Activated CD8-positive, alpha-beta memory T cell treated with anti-CD3 and anti-CD28 coated beads for 24 hours (primary cell): Measurements from ENCODE around the gene TMEM131L.
A peak's percentile ranks its signal among the peaks of the same experiment; 100 is the strongest.
"Not testable (repeated sequence)": the region's sequence is repeated elsewhere in the genome, so short reads cannot be mapped to it uniquely, and the experiment has no call there.

Source experiments
- DNase-seq: peaks from one replicate; pipeline ENCODE4 v3.0.0-alpha.2; 2020

TMEM131L gene

DNA sequence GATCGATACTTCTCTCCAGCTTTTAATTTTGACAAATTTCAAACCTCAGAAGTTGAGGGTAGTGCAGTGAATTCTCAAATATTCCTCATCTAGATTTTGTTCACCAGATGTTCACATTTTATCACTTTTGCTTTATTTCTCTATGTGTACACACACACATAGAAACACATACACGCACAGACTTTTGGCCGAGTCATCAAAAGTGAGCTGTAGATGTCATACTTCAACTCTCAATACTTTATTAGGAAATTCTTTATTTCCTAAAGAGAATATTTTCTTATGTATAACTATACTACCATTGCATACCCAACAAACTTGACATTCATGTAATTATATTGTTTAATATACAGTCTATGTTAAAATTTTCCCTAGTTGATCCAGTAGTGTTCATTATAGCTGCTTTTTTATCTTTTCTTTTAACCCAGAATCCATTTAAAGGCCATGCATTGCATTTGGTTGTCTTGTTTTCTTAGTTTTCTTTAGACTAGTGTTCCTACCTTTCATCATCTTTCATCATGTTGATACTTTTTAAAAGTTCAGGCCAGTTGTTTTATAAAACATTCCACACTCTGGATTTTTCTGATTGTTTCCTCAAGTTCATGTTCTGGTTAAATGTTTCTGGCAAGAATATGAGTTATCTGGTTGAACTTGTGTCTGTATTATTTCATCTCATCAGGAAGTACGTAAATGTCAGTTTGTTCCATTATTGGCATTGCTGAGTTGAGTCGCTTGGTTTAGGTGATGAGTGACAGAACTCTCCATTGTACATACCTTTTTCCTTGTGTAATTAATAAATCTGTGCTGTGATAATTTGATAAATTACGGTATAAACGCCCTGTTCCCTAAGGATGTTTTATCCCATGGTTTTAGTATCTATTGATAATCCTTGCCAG, 123.8 kb downstream of the TMEM131L start:
- DNase-seq: no peak

GRCh38 chr4:153591441-153591840, 125.3 kb downstream of the TMEM131L start:
- no peak for DNase-seq

GRCh38 chr4:153592064-153592463, 125.9 kb downstream of the TMEM131L start:
- no peak for DNase-seq

DNA sequence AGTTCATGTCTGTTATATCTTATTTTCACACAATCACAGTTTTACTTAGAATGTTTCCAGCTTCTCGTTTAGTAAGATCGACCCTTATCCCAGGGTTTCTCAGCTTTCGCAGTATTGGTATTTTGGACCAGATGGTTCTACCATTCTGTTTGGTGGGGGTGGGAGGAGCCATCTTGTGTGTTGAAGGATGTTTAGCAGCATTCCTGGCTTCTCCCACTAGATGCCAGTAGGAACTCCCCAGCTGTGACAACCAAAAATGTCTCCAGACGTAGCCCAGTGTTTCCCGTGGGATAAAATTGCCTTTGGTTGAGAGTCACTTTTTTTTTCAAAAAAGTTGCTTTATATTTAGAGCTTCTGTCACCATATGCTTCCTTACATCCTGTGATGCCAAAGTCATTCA, 127.0 kb downstream of the TMEM131L start:
- no peak for DNase-seq

- DNase-seq: no peak
These were observed 128.1 kb downstream of the TMEM131L start for GRCh38 chr4:153594210-153594609.

DNA sequence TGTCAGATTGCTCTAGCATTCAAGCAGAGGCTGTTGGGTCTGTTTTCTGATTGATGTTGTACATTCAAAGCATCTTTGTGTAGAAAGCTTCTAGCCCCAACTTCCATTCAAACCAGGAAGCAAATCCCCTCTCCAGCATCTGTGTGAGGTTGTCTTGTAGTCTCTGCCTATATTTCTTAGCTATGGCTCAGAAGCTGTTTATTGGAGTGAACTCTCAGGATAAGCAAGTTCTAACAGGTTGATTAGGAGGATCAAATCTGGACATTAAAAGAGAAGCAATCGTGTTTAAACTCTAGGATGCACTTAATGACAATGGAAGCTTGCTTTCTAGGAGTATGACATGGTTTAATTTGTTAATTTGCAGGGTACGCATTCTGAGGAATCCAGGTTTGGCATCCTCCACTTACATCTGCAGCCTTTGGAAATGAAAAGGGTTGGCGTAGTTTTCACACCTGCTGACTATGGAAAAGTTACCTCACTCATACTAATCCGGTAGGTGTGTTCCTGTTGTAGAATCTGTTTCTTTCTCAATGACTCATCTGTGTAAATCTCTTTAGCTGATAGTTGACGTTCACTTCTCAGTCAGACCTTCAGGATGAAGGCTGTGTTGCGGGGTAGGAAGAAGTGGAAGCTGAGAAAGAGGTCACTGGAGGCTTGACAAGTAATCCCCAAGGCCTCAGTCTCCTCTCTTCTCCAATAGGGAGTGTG, 129.9 kb downstream of the TMEM131L start:
- no peak for DNase-seq

DNA sequence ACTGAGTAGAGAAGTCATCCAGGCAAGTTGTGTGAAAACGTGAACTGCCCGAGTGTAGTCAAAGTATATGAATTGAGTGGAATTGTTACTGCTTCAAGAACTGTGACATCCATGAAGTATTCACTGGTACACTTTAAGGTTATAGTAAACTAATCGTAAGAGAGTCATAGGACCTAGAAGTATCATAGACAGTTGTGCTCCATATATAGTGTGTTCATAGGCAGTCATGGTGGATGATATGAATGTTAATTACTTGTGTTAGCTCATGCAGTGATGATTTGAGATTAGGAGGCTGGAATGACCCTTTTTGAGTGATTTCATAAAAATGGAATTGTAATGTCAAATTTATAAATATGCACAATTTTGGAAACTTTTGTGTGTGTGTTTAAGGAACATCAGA, 136.6 kb downstream of the TMEM131L start:
- no peak for DNase-seq

DNA sequence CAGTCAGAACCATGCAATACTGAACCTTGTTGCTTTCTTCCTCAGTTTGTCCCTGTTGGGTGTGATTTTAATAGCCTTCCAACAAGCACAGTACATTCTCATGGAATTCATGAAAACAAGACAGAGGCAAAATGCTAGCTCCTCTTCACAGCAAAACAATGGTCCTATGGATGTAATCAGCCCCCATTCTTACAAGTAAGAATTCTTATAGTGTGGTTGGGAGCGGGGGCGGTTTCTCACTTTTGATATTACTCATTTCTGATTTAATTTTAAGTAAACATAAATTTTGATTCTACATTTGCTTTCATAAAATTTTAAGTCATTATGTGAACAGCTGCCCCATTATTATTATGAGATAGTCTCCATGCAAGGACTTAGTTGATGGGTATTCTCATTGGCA, 137.1 kb downstream of the TMEM131L start:
- no peak for DNase-seq

DNA sequence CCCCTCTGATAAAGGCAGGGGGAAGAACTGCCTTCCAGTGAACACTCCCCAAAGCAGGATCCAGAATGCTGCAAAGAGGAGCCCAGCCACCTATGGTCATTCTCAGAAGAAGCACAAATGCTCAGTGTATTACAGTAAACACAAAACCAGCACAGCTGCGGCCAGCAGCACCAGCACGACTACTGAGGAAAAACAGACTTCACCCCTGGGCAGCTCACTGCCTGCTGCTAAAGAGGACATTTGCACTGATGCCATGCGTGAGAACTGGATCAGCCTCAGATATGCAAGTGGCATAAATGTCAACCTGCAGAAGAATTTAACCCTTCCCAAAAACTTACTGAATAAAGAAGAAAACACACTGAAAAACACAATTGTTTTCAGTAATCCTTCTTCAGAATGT, 137.7 kb downstream of the TMEM131L start:
- DNase-seq: no peak

DNA sequence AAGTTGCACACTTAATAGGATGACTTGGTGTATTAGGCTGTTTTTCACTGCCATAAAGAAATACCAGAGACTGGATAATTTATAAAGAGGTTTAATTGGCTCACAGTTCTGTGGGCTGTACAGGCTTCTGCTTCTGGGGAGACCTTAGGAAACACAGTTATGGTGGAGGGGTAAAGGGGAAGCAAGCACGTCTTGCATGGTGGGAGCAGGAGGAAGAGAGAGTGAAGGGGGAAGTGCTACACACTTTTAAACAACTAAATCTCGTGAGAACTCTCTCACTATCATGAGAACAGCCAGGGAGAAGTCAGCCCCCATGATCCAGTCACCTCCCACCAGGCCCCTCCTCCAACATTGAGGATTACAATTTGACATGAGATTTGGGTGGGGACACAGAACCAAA, 142.9 kb downstream of the TMEM131L start:
- not testable (repeated sequence) for DNase-seq

DNA sequence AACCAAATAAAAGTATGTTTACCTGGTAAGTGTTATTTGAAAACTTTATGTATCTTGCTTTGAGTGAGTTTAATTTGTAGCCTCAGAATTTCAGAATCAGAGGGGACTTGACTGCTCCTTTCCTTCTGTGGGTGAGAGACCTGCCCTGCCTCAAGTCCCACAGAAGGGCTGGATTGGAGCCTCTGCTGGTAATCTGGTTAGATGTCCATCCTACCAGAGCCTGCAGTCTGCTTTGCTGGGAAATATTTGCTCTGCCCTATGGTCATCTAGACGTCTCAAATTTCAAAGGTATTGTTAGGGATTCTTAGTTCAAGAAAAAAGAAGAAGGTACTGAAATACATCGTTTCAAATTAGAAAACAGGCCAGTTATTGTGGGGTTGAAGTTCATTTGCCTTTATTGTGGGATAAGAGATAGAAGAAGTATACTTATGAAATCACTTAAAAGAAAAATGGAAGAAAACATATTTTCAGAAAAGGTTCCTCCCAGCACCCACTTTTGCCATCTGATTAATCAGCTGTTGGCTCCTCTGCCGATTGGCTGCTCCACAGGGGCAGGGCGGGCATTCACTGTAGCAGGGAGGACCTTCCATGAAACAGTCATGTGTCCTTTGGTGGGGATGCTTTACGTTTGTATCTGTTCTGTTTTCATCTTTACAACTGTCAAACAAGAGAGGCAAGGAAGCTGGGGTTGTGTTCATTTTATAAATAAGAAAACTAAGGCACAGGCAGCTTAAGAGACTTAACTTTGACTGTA, 144.6 kb downstream of the TMEM131L start:
- no peak for DNase-seq

DNA sequence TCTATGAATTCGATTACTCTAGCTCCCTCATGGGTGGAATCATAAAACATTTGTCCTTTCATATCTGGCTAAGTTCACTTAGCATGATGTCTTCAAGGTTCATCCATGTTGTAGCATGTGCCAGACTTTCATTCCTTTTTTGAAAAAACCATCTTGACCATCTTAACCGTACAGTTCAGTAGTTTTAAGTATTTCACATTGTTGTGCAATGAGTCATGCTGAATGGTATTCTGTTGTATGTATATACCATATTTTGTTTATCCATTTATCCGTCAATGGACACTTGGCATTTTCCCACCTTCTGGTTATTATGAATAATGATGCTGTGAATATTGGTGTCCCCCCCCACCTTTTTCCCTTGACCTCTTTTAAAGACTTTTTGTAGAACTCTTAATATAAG, 145.5 kb downstream of the TMEM131L start:
- no peak for DNase-seq

DNA sequence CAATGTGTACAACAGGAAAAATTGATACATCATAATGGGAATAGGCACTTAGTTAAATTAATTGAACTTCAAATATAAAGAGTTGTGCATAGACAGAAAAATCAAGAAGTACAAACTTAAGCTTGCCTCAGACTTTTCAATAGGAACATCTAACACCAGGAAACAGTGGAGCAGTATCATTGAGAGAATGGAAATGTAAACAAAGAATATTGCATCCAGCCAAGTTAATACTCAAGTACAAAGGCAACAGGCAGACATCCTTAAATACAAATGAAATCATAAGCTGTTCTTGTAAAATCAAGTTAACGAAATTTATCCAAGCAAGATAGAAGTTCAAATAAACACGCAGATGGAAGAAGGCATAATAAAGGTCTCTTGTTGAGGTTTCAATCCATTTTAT, 146.7 kb downstream of the TMEM131L start:
- no peak for DNase-seq

- DNase-seq: peak; percentile 71
These were observed 149.9 kb downstream of the TMEM131L start for GRCh38 chr4:153616006-153616555.

DNA sequence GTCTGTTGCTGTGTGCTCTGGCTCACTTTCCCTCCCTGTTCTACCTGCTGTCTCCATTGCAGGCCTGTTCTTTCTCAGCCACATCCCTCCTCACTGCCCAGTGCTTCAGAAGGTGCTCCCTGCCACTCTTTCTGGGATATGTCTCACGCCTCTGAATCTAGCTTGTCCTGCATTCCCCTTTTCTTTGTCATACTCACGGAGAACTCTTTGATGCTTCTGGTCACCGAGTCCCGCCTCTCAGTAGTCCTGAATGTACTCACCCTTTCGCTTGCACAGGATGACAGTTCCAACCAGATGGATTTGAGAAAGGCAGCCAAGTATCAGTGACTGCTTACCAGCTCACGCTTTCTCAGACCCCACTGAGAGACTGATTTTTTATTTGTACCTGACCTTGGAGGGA, 152.7 kb downstream of the TMEM131L start:
- no peak for DNase-seq

GRCh38 chr4:153619811-153620210, 153.7 kb downstream of the TMEM131L start:
- DNase-seq: no peak

GRCh38 chr4:153620352-153620751, 154.2 kb downstream of the TMEM131L start:
- DNase-seq: no peak

DNA sequence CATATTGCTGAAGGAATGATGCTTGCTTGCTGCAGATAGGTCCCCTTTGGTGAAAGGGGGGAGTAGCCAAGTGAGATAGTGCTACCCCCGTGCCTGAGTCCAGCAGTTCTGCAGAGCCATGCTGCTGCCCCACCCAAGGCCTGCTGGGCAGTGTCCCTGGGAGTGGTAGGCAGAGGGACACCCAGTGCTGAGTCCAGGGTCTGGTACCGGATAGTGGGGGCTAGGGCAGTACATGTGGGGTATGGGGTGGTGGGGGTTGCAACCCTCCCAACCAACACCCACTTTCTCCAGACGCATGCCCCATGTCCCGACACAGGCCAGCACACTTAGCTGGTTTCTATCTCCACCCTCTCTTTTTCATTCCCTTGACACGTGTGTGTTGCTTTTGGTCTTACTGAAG, 155.9 kb downstream of the TMEM131L start:
- no peak for DNase-seq

- no peak for DNase-seq
These were observed 156.6 kb downstream of the TMEM131L start for GRCh38 chr4:153622778-153623240.

GRCh38 chr4:153623491-153623890, 157.3 kb downstream of the TMEM131L start:
- no peak for DNase-seq

DNA sequence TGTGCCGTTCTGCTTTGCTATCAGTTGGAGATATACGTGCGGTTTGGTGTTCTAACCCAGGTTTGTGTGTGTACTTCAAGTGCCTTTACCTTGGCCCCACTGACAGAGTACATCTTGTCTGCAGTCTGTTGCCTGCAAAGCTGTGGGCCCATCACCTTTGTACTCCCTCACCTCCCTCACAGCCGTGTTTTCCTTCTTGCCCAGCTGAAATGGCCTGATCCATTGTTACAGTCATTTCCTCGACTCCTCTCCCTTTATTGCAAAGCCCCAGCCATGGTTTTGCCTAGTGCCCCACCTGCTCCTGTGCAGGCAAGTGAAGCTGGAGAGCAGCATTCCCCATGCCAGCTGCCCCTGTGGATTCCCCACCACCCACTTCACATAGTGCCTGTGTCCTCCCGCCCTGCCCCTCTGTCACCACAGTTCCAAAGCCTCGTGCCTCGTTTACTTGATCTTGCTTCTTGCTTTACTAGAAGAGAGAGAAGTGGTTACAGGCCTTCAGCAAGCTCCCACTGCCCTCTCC, 162.7 kb downstream of the TMEM131L start:
- DNase-seq: no peak

DNA sequence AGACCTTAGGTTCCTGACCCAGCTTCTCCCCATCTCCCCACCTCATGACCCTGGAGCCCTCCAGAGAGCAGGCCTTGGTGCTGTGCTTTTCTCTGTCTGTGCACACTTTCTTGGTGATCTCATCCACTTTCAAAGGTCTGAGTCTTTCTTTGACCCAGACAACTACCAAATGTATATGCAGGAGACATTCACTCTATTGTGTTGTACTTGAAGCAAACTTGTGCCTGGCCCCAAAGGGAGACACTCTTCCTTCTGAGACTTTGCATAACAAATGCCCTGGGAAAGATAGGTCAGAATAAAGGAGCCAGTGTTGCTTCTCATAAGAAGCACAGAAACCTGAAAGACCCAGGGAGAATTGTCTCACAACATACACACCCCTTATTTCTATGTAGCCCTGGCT, 163.6 kb downstream of the TMEM131L start:
- DNase-seq: no peak
